SU-DHL-6 (cell line): ENCODE data around the gene CDKAL1.

ENCODE experiments used
- CTCF ChIP-seq: fragments of 200-600 bp; sonication (generic); IDR thresholded peaks from one replicate; pipeline ENCODE4 v1.5.1; 2017; ENCODE audit warnings: antibody characterized with exemption, mild to moderate bottlenecking, low read length, moderate library complexity; ENCODE audit not compliant: insufficient read depth, poor library complexity, severe bottlenecking
- EZH2phosphoT487 ChIP-seq: fragments of 200-600 bp; sonication (generic), shearing (Covaris generic); conservative IDR thresholded peaks from 2 replicates; pipeline ENCODE4 v1.6.1; 2018; ENCODE audit warnings: mild to moderate bottlenecking, antibody characterized with exemption, low read length, moderate library complexity, mixed read lengths

GRCh38 chr6:21262504-21262903 lies 728.2 kb downstream of the CDKAL1 start:
- TF ChIP-seq CTCF (no peak), EZH2phosphoT487 (no peak)
